Sigmoid colon (tissue), 7 donors: ENCODE measurements around the gene ITPR2. TPM values are rescaled to one million over a fixed set of nuclear protein-coding genes. Genes with fewer than 3 reads are reported as not detected.

Experiments used
- DNase-seq: peaks from one replicate; pipeline ENCODE4 v3.0.0-alpha.2; 2019
- H3K27ac ChIP-seq, 4 donors: fragments of 200-600 bp; sonication (generic); one replicate each; pipeline ENCODE4 v1.5.1; 2016 to 2019; ENCODE audit warnings: mild to moderate bottlenecking in 1 of 4
- H3K27me3 ChIP-seq, 3 donors: fragments of 200-600 bp; sonication (generic); one replicate each; pipeline ENCODE4 v1.5.1; 2019; ENCODE audit warnings: mild to moderate bottlenecking in 1 of 3
- H3K36me3 ChIP-seq, 4 donors: fragments of 200-600 bp; sonication (generic); one replicate each; pipeline ENCODE4 v1.5.1; 2016 to 2019
- H3K4me1 ChIP-seq, 4 donors: fragments of 200-600 bp; sonication (generic); one replicate each; pipeline ENCODE4 v1.5.1; 2017 to 2019
- H3K4me3 ChIP-seq, 4 donors: fragments of 200-600 bp; sonication (generic); one replicate each; pipeline ENCODE4 v1.5.1; 2017 to 2019; ENCODE audit warnings: mild to moderate bottlenecking in 2 of 4, moderate library complexity in 1 of 4
- H3K9me3 ChIP-seq, 4 donors: fragments of 200-600 bp in 3 of 4; sonication (generic) in 3 of 4; one replicate each; pipeline versions ENCODE4 v1.5.1 to v1.6.1; 2013 to 2019
- CTCF ChIP-seq, 4 experiments: fragments of 450-650 bp in 3 of 4; fragments of 200-600 bp in 1 of 4; IDR thresholded peaks; one replicate each; pipeline ENCODE4 v1.5.1; 2016 to 2019; ENCODE audit warnings: antibody characterized with exemption in 4 of 4, mild to moderate bottlenecking in 3 of 4, moderate library complexity in 2 of 4
- EP300 ChIP-seq, 4 donors: sonication (generic); formaldehyde crosslinking; IDR thresholded peaks; one replicate each; pipeline ENCODE4 v1.6.1; 2017; ENCODE audit warnings: antibody characterized with exemption in 4 of 4
- POLR2A ChIP-seq, 2 donors: fragments of 450-650 bp; IDR thresholded peaks; one replicate each; pipeline ENCODE4 v1.6.1; 2016; ENCODE audit warnings: antibody characterized with exemption in 2 of 2, mild to moderate bottlenecking in 2 of 2, moderate library complexity in 2 of 2
- POLR2AphosphoS5 ChIP-seq, 4 donors: sonication (generic); formaldehyde crosslinking; IDR thresholded peaks; one replicate each; pipeline ENCODE4 v1.6.1; 2017; ENCODE audit warnings: antibody characterized with exemption in 4 of 4
- WGBS, 2 donors: extraction: QIAGEN DNeasy Blood & Tissue Kit; methylation state at CpG; one replicate each; pipeline ENCODE4 v1.1.7; 2013; 5-methylcytosine and 5-hydroxymethylcytosine counted together
- intact Hi-C: fragments of 100-400 bp; cut with DNase I; formaldehyde crosslinking; loops from one replicate; pipeline ENCODE4 v1.15.1; 2023
- polyA plus RNA-seq, 3 donors: library from polyadenylated mRNA; stranded (reverse); fragments of 200-250 nt; gene quantifications; one replicate each; pipeline ENCODE4 v1.2.3, GENCODE V29; 2013
- total RNA-seq, 4 donors: library from RNA; depleted of rRNA; stranded (reverse); fragments of >200 nt; gene quantifications; one replicate each; pipeline ENCODE4 v1.1.0, GENCODE V29; 2016
- donor health status: healthy with polysubstance abuse.
- donor health status: Bipolar disorder and iron deficiency.
- donor health status: healthy.

Gene ITPR2
- total and polyA plus RNA-seq, 7 donors: 1.4 to 78.1 (median 58.9) TPM

DNA sequence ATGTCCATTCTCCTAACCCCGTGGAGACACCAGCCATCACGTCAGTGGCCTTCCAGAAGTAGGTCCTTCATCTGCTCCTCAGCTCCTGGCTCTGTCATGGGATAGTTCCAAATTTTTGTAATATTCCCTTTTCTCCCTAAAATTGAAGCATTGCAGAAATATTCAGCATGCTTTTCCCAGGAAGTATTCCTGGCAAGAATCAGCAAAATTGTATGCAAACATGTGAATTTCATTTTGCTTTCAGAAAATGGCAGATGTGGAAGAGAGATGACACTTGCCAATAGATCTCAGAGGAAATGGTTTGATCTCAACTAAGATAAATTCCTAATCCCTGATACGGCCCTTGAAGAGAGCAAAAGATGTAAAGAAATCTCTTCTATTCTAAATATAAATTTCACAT is 298.9 kb downstream of the ITPR2 start:
- intact Hi-C loops: no loop called here
- Histone ChIP-seq H3K36me3 (no peaks in the 10 kb centered on the region), H3K27me3 (no peaks in the 10 kb centered on the region), H3K9me3 (no peaks in the 10 kb centered on the region), H3K27ac (no peak overlapping the region), H3K4me3 (no peak overlapping the region), H3K4me1 (no peaks in the 10 kb centered on the region)
- no peak for TF ChIP-seq EP300 (IDR thresholded peaks at IDR 0.05)
- TF ChIP-seq POLR2A (IDR thresholded peaks at IDR 0.05): no peak
- no peak for TF ChIP-seq POLR2AphosphoS5 (IDR thresholded peaks at IDR 0.05)
- TF ChIP-seq CTCF (IDR thresholded peaks at IDR 0.05): no peak
- 93 to 98% methylated on average over 3 of the region's 3 CpGs for WGBS, 2 donors
- no peak for DNase-seq

DNA sequence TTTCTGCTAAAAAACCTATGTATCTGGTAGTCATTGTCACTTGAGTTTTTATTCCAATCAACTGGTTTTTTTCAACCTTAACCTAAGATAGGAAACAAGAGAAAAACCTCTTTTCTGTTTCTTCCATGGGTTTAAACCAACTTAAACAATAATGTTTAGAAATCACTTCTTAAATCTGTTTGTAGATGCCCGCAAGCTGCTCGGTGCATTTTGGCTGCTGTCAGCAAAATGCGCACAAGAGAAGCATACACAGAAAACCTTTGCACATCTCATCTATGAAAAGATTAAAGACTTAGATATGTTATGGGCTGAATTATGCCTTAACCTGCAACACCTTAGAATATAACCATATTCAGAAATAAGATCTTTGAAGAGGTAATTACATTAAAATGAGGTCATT is 299.8 kb downstream of the ITPR2 start:
- 95 to 97% methylated on average over 3 of the region's 3 CpGs for WGBS, 2 donors
- intact Hi-C loops: no loop called here

DNA sequence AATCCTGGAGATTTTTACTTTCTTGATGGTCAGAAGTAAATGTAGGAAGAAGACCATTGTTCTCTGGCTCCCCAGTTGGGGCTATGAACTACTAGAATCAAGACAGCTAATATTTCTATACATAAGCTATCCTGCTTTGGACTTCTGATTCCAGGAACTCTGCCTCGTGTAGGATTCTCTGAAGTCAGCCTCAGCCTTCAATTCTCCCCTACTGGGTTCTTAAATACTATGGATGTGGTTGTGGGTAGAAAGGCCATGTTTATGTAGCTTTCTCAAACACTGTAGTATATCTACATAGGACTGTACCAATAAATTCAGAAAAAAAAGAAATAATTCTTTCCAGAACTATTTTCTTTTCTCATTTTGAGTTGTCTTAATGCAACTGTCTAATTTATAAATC is 302.5 kb downstream of the ITPR2 start:
- H3K4me1 ChIP-seq: no peaks in the 10 kb centered on the region
- intact Hi-C loops: no loop called here
- H3K36me3 ChIP-seq: no peaks in the 10 kb centered on the region
- H3K27ac ChIP-seq: no peak overlapping the region
- H3K9me3 ChIP-seq: peaks cover 0 to 10% (median 3%) of the 10 kb centered on the region in 4 donors
- TF ChIP-seq POLR2AphosphoS5 (IDR thresholded peaks at IDR 0.05) (no peak), EP300 (IDR thresholded peaks at IDR 0.05) (no peak), CTCF (IDR thresholded peaks at IDR 0.05) (no peak), POLR2A (IDR thresholded peaks at IDR 0.05) (no peak)
- 85 to 95% methylated on average over 1 of the region's 1 CpG for WGBS, 2 donors
- no peak for DNase-seq
- H3K4me3 ChIP-seq: no peak overlapping the region
- no peaks in the 10 kb centered on the region for H3K27me3 ChIP-seq

More for the DNA sequence above, 299.8 kb downstream of the ITPR2 start:
- Histone ChIP-seq H3K36me3 (no peaks in the 10 kb centered on the region), H3K27ac (no peak overlapping the region), H3K4me1 (no peaks in the 10 kb centered on the region), H3K9me3 (no peaks in the 10 kb centered on the region), H3K27me3 (no peaks in the 10 kb centered on the region), H3K4me3 (no peak overlapping the region)
- DNase-seq: no peak
- TF ChIP-seq EP300 (IDR thresholded peaks at IDR 0.05) (no peak), CTCF (IDR thresholded peaks at IDR 0.05) (no peak), POLR2A (IDR thresholded peaks at IDR 0.05) (no peak), POLR2AphosphoS5 (IDR thresholded peaks at IDR 0.05) (no peak)

DNA sequence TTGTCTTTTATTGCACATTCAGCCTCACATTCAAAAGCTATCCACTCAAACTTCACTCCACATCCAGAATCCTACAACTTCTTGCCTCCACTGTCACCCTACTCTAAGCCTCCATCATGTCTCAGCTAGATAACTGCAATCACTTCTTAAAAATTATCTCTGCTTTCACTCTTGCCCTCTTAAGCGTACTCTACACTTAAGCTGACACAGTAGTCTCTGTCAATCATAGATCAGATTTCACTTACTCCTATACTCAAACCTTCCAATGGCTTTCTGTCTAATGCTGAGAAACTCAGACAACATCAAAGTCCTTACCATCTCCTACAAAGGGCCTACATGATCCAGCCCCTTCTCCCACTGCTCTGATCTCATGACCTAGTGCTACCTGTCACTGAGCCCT is 304.1 kb downstream of the ITPR2 start:
- intact Hi-C loops: no loop called here
- Histone ChIP-seq H3K27me3 (no peaks in the 10 kb centered on the region), H3K4me1 (peaks cover 0 to 5% (median 0%) of the 10 kb centered on the region in 4 donors), H3K27ac (no peak overlapping the region), H3K9me3 (peaks cover 0 to 10% (median 6%) of the 10 kb centered on the region in 4 donors), H3K4me3 (no peak overlapping the region), H3K36me3 (no peaks in the 10 kb centered on the region)
- no peak for DNase-seq
- no peak for TF ChIP-seq CTCF (IDR thresholded peaks at IDR 0.05)
- WGBS, 2 donors: 94 to 98% methylated on average over 1 of the region's 1 CpG

GRCh38 chr12:26527682-26528081 is 305.3 kb downstream of the ITPR2 start:
- peaks cover 0 to 10% (median 6%) of the 10 kb centered on the region in 4 donors for H3K9me3 ChIP-seq
- peaks cover 0 to 13% (median 6%) of the 10 kb centered on the region in 4 donors for H3K4me1 ChIP-seq
- H3K27me3 ChIP-seq: no peaks in the 10 kb centered on the region
- no peak overlapping the region for H3K4me3 ChIP-seq
- TF ChIP-seq EP300 (IDR thresholded peaks at IDR 0.05): no peak
- no peak for TF ChIP-seq CTCF (IDR thresholded peaks at IDR 0.05)
- no peak for TF ChIP-seq POLR2A (IDR thresholded peaks at IDR 0.05)
- TF ChIP-seq POLR2AphosphoS5 (IDR thresholded peaks at IDR 0.05): no peak
- 88 to 94% methylated on average over 4 of the region's 4 CpGs for WGBS, 2 donors
- intact Hi-C loops: no loop called here
- no peaks in the 10 kb centered on the region for H3K36me3 ChIP-seq
- no peak for DNase-seq
- no peak overlapping the region for H3K27ac ChIP-seq
